HG03442 (cell line): ENCODE measurements around the gene GPR132.
"Not testable (repeated sequence)": the region's sequence is repeated elsewhere in the genome, so short reads cannot be mapped to it uniquely, and the experiment has no call there.

Experiments used
- ATAC-seq: cut with Tn5 transposase; IDR thresholded peaks from one replicate; pipeline ENCODE4 v1.9.1; 2021; ENCODE audit warnings: mild to moderate bottlenecking, moderate library complexity; ENCODE audit not compliant: unreplicated experiment

The GPR132 gene

GRCh38 chr14:105076296-105076804 is 11.1 kb upstream of the GPR132 start:
- no peak for ATAC-seq

GRCh38 chr14:105075379-105076295 is 10.4 kb upstream of the GPR132 start:
- ATAC-seq, result no peak

GRCh38 chr14:105074601-105075053 is 9.4 kb upstream of the GPR132 start:
- no peak for ATAC-seq

GRCh38 chr14:105073720-105074600 is 8.7 kb upstream of the GPR132 start:
- no peak for ATAC-seq

GRCh38 chr14:105072892-105073719 is 7.9 kb upstream of the GPR132 start:
- ATAC-seq, result no peak

GRCh38 chr14:105072381-105072861 is 7.2 kb upstream of the GPR132 start:
- ATAC-seq, result no peak

GRCh38 chr14:105071942-105072341 is 6.7 kb upstream of the GPR132 start:
- ATAC-seq, result no peak

- no peak for ATAC-seq
These were observed 6.1 kb upstream of the GPR132 start for GRCh38 chr14:105071326-105071725.

- ATAC-seq, result no peak
These were observed 5.5 kb upstream of the GPR132 start for GRCh38 chr14:105070760-105071137.

- peak; percentile 39 for ATAC-seq
These were observed 4.9 kb upstream of the GPR132 start for GRCh38 chr14:105069871-105070759.

- ATAC-seq, result no peak
These were observed 4.3 kb upstream of the GPR132 start for GRCh38 chr14:105069522-105069870.

- no peak for ATAC-seq
These were observed 3.6 kb upstream of the GPR132 start for GRCh38 chr14:105068818-105069217.

GRCh38 chr14:105067969-105068301 is 2.7 kb upstream of the GPR132 start:
- ATAC-seq, result no peak

GRCh38 chr14:105067140-105067968 is 2.1 kb upstream of the GPR132 start:
- no peak for ATAC-seq

GRCh38 chr14:105066240-105067071 is 1.2 kb upstream of the GPR132 start:
- ATAC-seq, result no peak

GRCh38 chr14:105064721-105065143 is 498 bp downstream of the GPR132 start:
- ATAC-seq, result no peak

GRCh38 chr14:105064001-105064400 is 1.2 kb downstream of the GPR132 start:
- ATAC-seq, result no peak

- ATAC-seq, result not testable (repeated sequence)
These were observed 1.7 kb downstream of the GPR132 start for GRCh38 chr14:105063506-105063905.
